Smooth muscle cell (in vitro differentiated cells): Measurements from ENCODE around the gene NAALADL1. TPM values are rescaled to one million over a fixed set of nuclear protein-coding genes. Genes with fewer than 3 reads are reported as not detected.

Experiments used
- DNase-seq: peaks from one replicate; lab custom pipeline; 2025; ENCODE audit not compliant: unreplicated experiment; lab: John Stamatoyannopoulos, UW
- H2AFZ ChIP-seq: fragments of 200-600 bp; sonication (generic); 2 replicates; pipeline ENCODE4 v1.6.0; 2016; ENCODE audit warnings: antibody characterized with exemption, low read depth, mild to moderate bottlenecking
- H3F3A ChIP-seq: fragments of 200-600 bp; sonication (generic); 2 replicates; pipeline ENCODE4 v1.6.0; 2017; ENCODE audit warnings: antibody characterized with exemption, low read depth
- H3K27ac ChIP-seq: fragments of 200-600 bp; sonication (generic); 2 replicates; pipeline ENCODE4 v1.5.1; 2016; ENCODE audit warnings: low read depth, mild to moderate bottlenecking
- H3K27me3 ChIP-seq: fragments of 200-600 bp; sonication (generic); 2 replicates; pipeline ENCODE4 v1.6.1; 2016; ENCODE audit warnings: low read depth, mild to moderate bottlenecking
- H3K36me3 ChIP-seq: fragments of 200-600 bp; sonication (generic); 2 replicates; pipeline ENCODE4 v1.5.1; 2016; ENCODE audit warnings: low read depth
- H3K4me1 ChIP-seq: fragments of 200-600 bp; sonication (generic); 2 replicates; pipeline ENCODE4 v1.5.1; 2016; ENCODE audit warnings: low read depth
- H3K4me2 ChIP-seq: fragments of 200-600 bp; sonication (generic); 2 replicates; pipeline ENCODE4 v1.6.0; 2016; ENCODE audit warnings: mild to moderate bottlenecking
- H3K4me3 ChIP-seq: fragments of 200-600 bp; sonication (generic); 2 replicates; pipeline ENCODE4 v1.5.1; 2016; ENCODE audit warnings: mild to moderate bottlenecking
- H3K79me2 ChIP-seq: fragments of 200-600 bp; sonication (generic); 2 replicates; pipeline ENCODE4 v1.6.0; 2016; ENCODE audit warnings: low read depth, mild to moderate bottlenecking
- H3K9ac ChIP-seq: fragments of 200-600 bp; sonication (generic); 2 replicates; pipeline ENCODE4 v1.6.0; 2016; ENCODE audit warnings: low read depth
- H3K9me3 ChIP-seq: fragments of 200-600 bp; sonication (generic); replicated peaks from 2 replicates; pipeline ENCODE4 v1.5.1; 2016; ENCODE audit warnings: low read depth
- H4K20me1 ChIP-seq: fragments of 200-600 bp; sonication (generic); 2 replicates; pipeline ENCODE4 v1.6.0; 2016; ENCODE audit warnings: low read depth
- WGBS: methylation state at CpG from one replicate; pipeline ENCODE4 v1.1.7; 2016; ENCODE audit warnings: low lambda C conversion rate; 5-methylcytosine and 5-hydroxymethylcytosine counted together
- polyA plus RNA-seq: library from polyadenylated mRNA; unstranded; fragments of >200 nt; fragmentation: Nextera tagmentation; extraction: Ambion mirVana; gene quantifications from 2 replicates; pipeline ENCODE4 v1.2.1, GENCODE V29; 2016
- total RNA-seq: library from RNA; depleted of rRNA; stranded (reverse); fragments of >200 nt; gene quantifications from 2 replicates; pipeline ENCODE4 v1.2.3, GENCODE V29; 2014
- TF ChIP-seq, protein P1 (sequence below): fragments of 200-600 bp; sonication (generic); IDR thresholded peaks from 2 replicates; pipeline ENCODE4 v1.5.1; 2017; ENCODE audit warnings: borderline replicate concordance, mild to moderate bottlenecking, antibody characterized with exemption; ENCODE audit not compliant: insufficient read depth, poor library complexity, severe bottlenecking

Gene NAALADL1
- total and polyA plus RNA-seq, 2 experiments from 2014 or later = 1.0 to 7.0 TPM

DNA sequence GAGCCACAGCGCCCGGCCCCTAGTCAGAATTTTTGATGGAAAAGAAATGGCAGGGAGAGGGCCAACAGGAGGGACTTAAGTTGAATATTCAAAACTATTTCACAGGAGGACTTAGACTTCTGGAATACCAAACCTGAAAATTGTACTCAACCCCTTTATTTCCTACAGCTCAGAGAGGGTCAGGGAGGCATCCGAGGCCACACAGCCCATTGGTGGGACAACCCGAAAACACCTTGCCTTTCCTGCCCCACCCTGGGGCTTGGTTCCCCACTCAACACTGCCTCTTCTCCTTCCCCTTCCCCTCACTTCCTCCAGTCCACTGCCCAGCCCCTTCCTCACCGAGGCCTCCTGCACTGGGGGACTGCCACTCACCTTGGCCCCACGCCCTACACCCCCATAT, 1.4 kb downstream of the NAALADL1 start:
- H4K20me1 ChIP-seq = no peaks in the 10 kb centered on the region
- no peak overlapping the region for H3K4me2 ChIP-seq
- H3K9ac ChIP-seq = no peak overlapping the region
- no peaks in the 10 kb centered on the region for H3K79me2 ChIP-seq
- DNase-seq = no peak
- TF ChIP-seq, protein P1, sequence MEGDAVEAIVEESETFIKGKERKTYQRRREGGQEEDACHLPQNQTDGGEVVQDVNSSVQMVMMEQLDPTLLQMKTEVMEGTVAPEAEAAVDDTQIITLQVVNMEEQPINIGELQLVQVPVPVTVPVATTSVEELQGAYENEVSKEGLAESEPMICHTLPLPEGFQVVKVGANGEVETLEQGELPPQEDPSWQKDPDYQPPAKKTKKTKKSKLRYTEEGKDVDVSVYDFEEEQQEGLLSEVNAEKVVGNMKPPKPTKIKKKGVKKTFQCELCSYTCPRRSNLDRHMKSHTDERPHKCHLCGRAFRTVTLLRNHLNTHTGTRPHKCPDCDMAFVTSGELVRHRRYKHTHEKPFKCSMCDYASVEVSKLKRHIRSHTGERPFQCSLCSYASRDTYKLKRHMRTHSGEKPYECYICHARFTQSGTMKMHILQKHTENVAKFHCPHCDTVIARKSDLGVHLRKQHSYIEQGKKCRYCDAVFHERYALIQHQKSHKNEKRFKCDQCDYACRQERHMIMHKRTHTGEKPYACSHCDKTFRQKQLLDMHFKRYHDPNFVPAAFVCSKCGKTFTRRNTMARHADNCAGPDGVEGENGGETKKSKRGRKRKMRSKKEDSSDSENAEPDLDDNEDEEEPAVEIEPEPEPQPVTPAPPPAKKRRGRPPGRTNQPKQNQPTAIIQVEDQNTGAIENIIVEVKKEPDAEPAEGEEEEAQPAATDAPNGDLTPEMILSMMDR = no peak
- no peaks in the 10 kb centered on the region for H3K9me3 ChIP-seq
- H3K4me3 ChIP-seq = no peak overlapping the region
- H3K27me3 ChIP-seq = no peaks in the 10 kb centered on the region
- no peaks in the 10 kb centered on the region for H3K4me1 ChIP-seq
- H3K27ac ChIP-seq = no peak overlapping the region
- no peak overlapping the region for H2AFZ ChIP-seq
- H3F3A ChIP-seq = no peaks in the 10 kb centered on the region
- H3K36me3 ChIP-seq = no peaks in the 10 kb centered on the region
- WGBS = 94% methylated on average over 6 of the region's 6 CpGs

DNA sequence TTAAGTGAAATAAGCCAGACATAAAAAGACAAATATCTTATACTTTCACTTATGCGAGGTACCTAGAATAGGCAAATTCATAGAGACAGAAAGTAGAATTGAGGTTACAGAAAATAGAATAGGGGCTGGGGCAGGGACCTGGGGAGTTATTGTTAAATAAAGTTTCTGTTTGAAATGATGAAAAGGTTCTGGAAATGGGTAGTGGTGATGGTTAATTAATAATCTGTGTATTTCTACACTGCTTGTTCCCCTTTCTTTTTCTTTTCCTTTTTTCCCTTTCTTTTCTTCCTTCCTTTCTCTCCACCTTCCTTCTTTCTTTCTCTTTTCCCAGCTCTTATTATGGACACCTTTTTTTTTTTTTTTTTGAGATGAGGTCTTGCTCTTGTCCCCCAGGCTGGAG, 2.8 kb downstream of the NAALADL1 start:
- Histone ChIP-seq H3K27me3 (no peaks in the 10 kb centered on the region), H3K27ac (no peak overlapping the region), H3K4me3 (no peak overlapping the region), H3K9me3 (no peaks in the 10 kb centered on the region), H3K4me2 (no peak overlapping the region), H3F3A (no peaks in the 10 kb centered on the region), H3K79me2 (no peaks in the 10 kb centered on the region), H3K36me3 (no peaks in the 10 kb centered on the region), H2AFZ (no peak overlapping the region), H4K20me1 (no peaks in the 10 kb centered on the region), H3K4me1 (no peaks in the 10 kb centered on the region), H3K9ac (no peak overlapping the region)
- no peak for DNase-seq
- 93% methylated on average over 1 of the region's 1 CpG for WGBS
- TF ChIP-seq, protein P1 = no peak

DNA sequence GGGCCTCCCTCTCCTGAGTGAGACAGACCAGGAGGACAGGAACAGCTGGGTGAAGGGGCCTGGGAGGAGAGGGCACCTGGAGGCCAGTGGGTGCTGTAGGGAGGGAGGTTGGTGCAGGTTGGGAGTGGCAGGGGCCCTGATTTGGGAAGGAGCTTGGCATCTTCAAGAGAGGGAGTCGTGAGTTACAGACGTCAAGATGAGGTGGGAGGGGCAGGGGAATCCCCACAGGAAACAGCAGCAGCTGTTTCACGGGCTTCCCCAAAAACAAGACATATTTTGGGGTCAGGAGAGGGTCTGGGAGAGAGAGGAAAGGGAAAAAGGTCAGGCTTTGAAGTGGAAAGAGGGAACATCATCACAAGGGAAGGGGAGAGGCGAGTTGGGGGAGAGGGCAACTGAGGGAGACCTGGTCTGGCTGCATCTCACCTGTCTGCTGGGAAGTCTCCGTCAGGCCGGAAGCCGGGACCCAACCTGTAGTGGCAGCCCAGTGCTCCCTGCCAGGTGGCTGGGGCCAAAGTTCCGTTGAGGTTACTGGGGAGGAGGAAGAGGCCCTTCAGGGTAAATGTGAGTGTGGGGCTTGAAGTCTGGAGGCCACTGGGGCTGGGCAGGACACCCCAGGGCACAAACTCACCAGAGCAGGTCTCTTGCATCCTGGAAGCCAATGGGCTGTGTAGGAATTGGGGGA, 4.4 kb downstream of the NAALADL1 start:
- H3K36me3 ChIP-seq = no peaks in the 10 kb centered on the region
- H3K27ac ChIP-seq = no peak overlapping the region
- no peak overlapping the region for H3K4me3 ChIP-seq
- H3K9me3 ChIP-seq = no peaks in the 10 kb centered on the region
- no peaks in the 10 kb centered on the region for H4K20me1 ChIP-seq
- 78% methylated on average over 8 of the region's 8 CpGs for WGBS
- H3K27me3 ChIP-seq = no peaks in the 10 kb centered on the region
- H3K4me2 ChIP-seq = no peak overlapping the region
- no peak for DNase-seq
- TF ChIP-seq, protein P1 = no peak
- no peaks in the 10 kb centered on the region for H3K4me1 ChIP-seq
- no peak overlapping the region for H3K9ac ChIP-seq
- H3K79me2 ChIP-seq = no peaks in the 10 kb centered on the region
- H3F3A ChIP-seq = no peaks in the 10 kb centered on the region
- H2AFZ ChIP-seq = no peak overlapping the region

DNA sequence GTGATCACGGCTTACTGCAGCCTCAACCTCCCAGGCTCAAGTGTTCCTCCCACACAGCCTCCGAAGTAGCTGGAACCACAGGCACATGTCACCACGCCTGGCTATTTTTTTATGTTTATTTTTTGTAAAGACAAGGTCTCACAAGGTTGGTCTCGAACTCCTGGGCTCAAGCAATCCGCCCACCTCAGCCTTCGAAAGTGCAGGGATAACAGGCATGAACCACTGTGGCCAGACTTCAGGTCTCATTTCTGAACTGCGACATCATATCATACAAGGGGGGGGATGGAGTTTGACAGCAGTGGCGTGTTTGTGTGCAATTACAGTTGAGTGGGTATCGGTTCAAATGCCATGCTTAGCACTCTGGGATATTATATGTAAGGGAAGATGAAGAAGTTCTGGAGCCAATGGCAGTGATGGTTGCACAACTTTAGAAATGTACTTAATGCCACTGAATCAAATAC, 6.9 kb downstream of the NAALADL1 start:
- H3K4me1 ChIP-seq = no peaks in the 10 kb centered on the region
- H3K27me3 ChIP-seq = no peaks in the 10 kb centered on the region
- no peak overlapping the region for H2AFZ ChIP-seq
- no peaks in the 10 kb centered on the region for H3K79me2 ChIP-seq
- H3K4me3 ChIP-seq = no peak overlapping the region
- no peak overlapping the region for H3K4me2 ChIP-seq
- 67% methylated on average over 9 of the region's 9 CpGs for WGBS
- H3K9me3 ChIP-seq = no peaks in the 10 kb centered on the region
- DNase-seq = no peak
- H3K9ac ChIP-seq = no peak overlapping the region
- TF ChIP-seq, protein P1 = no peak
- no peaks in the 10 kb centered on the region for H4K20me1 ChIP-seq
- H3K36me3 ChIP-seq = no peaks in the 10 kb centered on the region
- no peak overlapping the region for H3K27ac ChIP-seq
- no peaks in the 10 kb centered on the region for H3F3A ChIP-seq
